Body of pancreas (tissue), 4 donors: Measurements from ENCODE around the gene PKP4.

Experiments
- CTCF ChIP-seq, 7 experiments: fragments of 450-650 bp in 4 of 7; fragments of 200-600 bp in 3 of 7; sonication (generic) in 3 of 7; IDR thresholded peaks; one replicate each; pipeline ENCODE4 v1.5.1; 2016 to 2019; ENCODE audit warnings: antibody characterized with exemption in 7 of 7
- POLR2A ChIP-seq, 3 donors: fragments of 450-650 bp; IDR thresholded peaks; one replicate each; pipeline ENCODE4 v1.6.1; 2016; ENCODE audit warnings: antibody characterized with exemption in 3 of 3, mild to moderate bottlenecking in 2 of 3

GRCh38 chr2:158583923-158584322, 127.2 kb downstream of the PKP4 start:
- TF ChIP-seq POLR2A (IDR thresholded peaks at IDR 0.05) (no peak), CTCF (IDR thresholded peaks at IDR 0.05) (no peak)
